ENCODE measurements around the gene METTL27. TPM values are rescaled to one million over a fixed set of nuclear protein-coding genes. Genes with fewer than 3 reads are reported as not detected.

Gene METTL27
- total RNA-seq, 1 experiment from 2014 or later = 4.3 TPM

- POLR2A ChIA-PET = no interaction called here
- H3K4me3 Mint-ChIP-seq = no peak overlapping the region
- DNase-seq (ENCODE audit: low spot score) (no peak), ATAC-seq (no peak)
- H3K27me3 Mint-ChIP-seq (ENCODE audit: low read depth) = no peaks in the 10 kb centered on the region
- H3K27ac Mint-ChIP-seq = no peak overlapping the region
- no peaks in the 10 kb centered on the region for H3K9me3 Mint-ChIP-seq
- H3K4me1 Mint-ChIP-seq = 0 out of 2 replicates have a peak, but pooled peaks cover 2% of the 10 kb centered on the region
- H3K36me3 Mint-ChIP-seq = no peaks in the 10 kb centered on the region
- CTCF ChIA-PET = no interaction called here
- TF ChIP-seq MYBL2 (CRISPR knock-in tag; IDR thresholded peaks at IDR 0.05) = no peak
Measured at GRCh38 chr7:73876361-73876760, 34.0 kb upstream of the METTL27 start.

- TF ChIP-seq ZNF512 (CRISPR knock-in tag; IDR thresholded peaks at IDR 0.05; ENCODE audit: borderline replicate concordance) (peak; percentile 79; the same call in 1 of the 2 replicates), TEAD1 (CRISPR knock-in tag; IDR thresholded peaks at IDR 0.05) (no peak)
- ChIA-PET POLR2A (no interaction called here), CTCF (interaction anchor here (0.6 to 2.6 kb wide), 4 partner anchors 106 to 334 kb away, joined by 4 to 6 read pairs (median 4); no protein-coding TSS in a partner anchor)
- no peaks in the 10 kb centered on the region for H3K36me3 Mint-ChIP-seq
- peaks cover 15% of the 10 kb centered on the region for H3K4me1 Mint-ChIP-seq
- DNase-seq (ENCODE audit: low spot score) = no peak
- ATAC-seq = no peak
- no peaks in the 10 kb centered on the region for H3K9me3 Mint-ChIP-seq
- no peak overlapping the region for H3K27ac Mint-ChIP-seq
- no peak overlapping the region for H3K4me3 Mint-ChIP-seq
- H3K27me3 Mint-ChIP-seq (ENCODE audit: low read depth) = no peaks in the 10 kb centered on the region
Measured at GRCh38 chr7:73872056-73872908, 30.0 kb upstream of the METTL27 start.

- Mint-ChIP-seq H3K36me3 (no peaks in the 10 kb centered on the region), H3K4me3 (no peak overlapping the region), H3K27ac (no peak overlapping the region), H3K9me3 (no peaks in the 10 kb centered on the region), H3K27me3 (ENCODE audit: low read depth) (no peaks in the 10 kb centered on the region), H3K4me1 (peaks cover 15% of the 10 kb centered on the region)
- ChIA-PET POLR2A (no interaction called here), CTCF (interaction anchor here (0.5 to 4.7 kb wide), 5 partner anchors 29 to 335 kb away, joined by 3 to 36 read pairs (median 4); no protein-coding TSS in a partner anchor)
- DNase-seq (ENCODE audit: low spot score) = no peak
- TF ChIP-seq SMAD4 (CRISPR knock-in tag; IDR thresholded peaks at IDR 0.05) = no peak
- ATAC-seq = no peak
Measured at GRCh38 chr7:73871163-73872011, 29.1 kb upstream of the METTL27 start.

- no peak overlapping the region for H3K4me3 Mint-ChIP-seq
Measured at GRCh38 chr7:73870041-73870492, 27.8 kb upstream of the METTL27 start.

GRCh38 chr7:73869011-73869798 lies 26.9 kb upstream of the METTL27 start:
- ATAC-seq = 0 out of 2 replicates have a peak, but pooled peaks have one; percentile 13
- POLR2A ChIA-PET = no interaction called here
- no peaks in the 10 kb centered on the region for H3K36me3 Mint-ChIP-seq
- TF ChIP-seq ZNF423 (CRISPR knock-in tag; IDR thresholded peaks at IDR 0.05) (no peak), MYBL2 (CRISPR knock-in tag; IDR thresholded peaks at IDR 0.05) (no peak), NR1H2 (CRISPR knock-in tag; IDR thresholded peaks at IDR 0.05) (no peak), ELF4 (CRISPR knock-in tag; IDR thresholded peaks at IDR 0.05; ENCODE audit: low read depth) (no peak), ZBTB21 (CRISPR knock-in tag; IDR thresholded peaks at IDR 0.05; ENCODE audit: borderline replicate concordance) (no peak), OVOL2 (CRISPR knock-in tag; IDR thresholded peaks at IDR 0.05; ENCODE audit: borderline replicate concordance) (no peak)
- no peak for DNase-seq (ENCODE audit: low spot score)
- H3K4me1 Mint-ChIP-seq = peaks cover 15% of the 10 kb centered on the region
- no peak overlapping the region for H3K4me3 Mint-ChIP-seq
- no peaks in the 10 kb centered on the region for H3K9me3 Mint-ChIP-seq
- CTCF ChIA-PET = interaction anchor here (0.9 to 4.7 kb wide), 8 partner anchors 102 to 532 kb away, joined by 3 to 36 read pairs (median 4); no protein-coding TSS in a partner anchor
- no peaks in the 10 kb centered on the region for H3K27me3 Mint-ChIP-seq (ENCODE audit: low read depth)
- H3K27ac Mint-ChIP-seq = no peak overlapping the region

More at GRCh38 chr7:73870041-73870492, 27.8 kb upstream of the METTL27 start:
- peaks cover 15% of the 10 kb centered on the region for H3K4me1 Mint-ChIP-seq
- ChIA-PET CTCF (interaction anchor here (0.7 to 4.7 kb wide), 10 partner anchors 52 to 531 kb away, joined by 3 to 36 read pairs (median 4); no protein-coding TSS in a partner anchor), POLR2A (interaction anchor here (0.5 kb wide), 1 partner anchor 309 kb away, joined by 4 read pairs; no protein-coding TSS in a partner anchor)
- peak; percentile 36 for DNase-seq (ENCODE audit: low spot score)
- H3K27me3 Mint-ChIP-seq (ENCODE audit: low read depth) = no peaks in the 10 kb centered on the region
- no peaks in the 10 kb centered on the region for H3K36me3 Mint-ChIP-seq
- peak; percentile 47 for ATAC-seq
- H3K9me3 Mint-ChIP-seq = no peaks in the 10 kb centered on the region
- no peak for TF ChIP-seq NFYB (CRISPR knock-in tag; conservative IDR thresholded peaks at IDR 0.05; ENCODE audit: low read depth)
- TF ChIP-seq GABPB1 (CRISPR knock-in tag; IDR thresholded peaks at IDR 0.05) = 0 out of 2 replicates have a peak, but pooled peaks have one; percentile 29
- H3K27ac Mint-ChIP-seq = no peak overlapping the region

Data from WTC11 (cell line).